ENCODE measurements around the gene UCKL1. TPM values are rescaled to one million over a fixed set of nuclear protein-coding genes. Genes with fewer than 3 reads are reported as not detected.
A peak's percentile ranks its signal among the peaks of the same experiment; 100 is the strongest.
"Not testable (repeated sequence)": the region's sequence is repeated elsewhere in the genome, so short reads cannot be mapped to it uniquely, and the experiment has no call there.

UCKL1 gene
- 48.7 TPM for total RNA-seq

DNA sequence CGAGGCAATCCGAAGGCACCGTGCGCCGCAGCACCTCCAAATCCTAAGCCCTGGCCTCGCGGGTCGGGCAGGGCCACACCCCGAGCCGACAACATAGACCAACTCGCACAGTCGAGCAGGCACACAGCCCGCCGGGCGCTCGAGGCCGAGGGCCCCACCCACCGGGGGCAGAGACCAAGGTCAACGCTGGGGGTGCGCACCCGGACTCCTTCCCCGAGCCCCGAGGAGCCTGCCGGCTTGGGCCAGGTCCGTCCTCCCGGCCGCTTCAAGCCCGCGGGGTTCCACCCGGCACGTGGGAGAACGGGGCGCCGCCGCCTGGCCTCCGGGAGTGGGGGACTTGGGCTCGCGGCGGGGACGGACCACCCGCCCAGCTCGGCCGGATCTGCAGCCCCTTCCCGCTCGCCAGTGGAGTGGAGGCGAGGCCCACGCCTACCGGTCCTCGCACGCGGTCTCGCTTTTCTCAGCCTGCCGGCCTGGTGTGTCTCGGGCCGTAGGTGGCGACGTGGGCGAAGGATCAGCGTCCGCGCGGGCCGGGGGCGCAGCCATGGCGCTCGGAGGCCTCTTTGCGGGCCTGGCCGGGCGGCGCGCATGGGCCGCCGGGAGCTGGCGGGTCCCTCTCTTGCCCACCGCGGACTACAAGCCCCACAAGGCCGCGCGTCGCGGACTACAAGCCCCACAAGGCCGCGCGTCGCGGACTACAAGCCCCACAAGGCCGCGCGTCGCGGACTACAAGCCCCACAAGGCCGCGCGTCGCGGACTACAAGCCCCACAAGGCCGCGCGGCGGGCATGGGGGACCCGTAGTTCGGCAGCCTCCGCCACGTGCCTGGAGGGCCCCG is at the start of gene UCKL1:
Gene UCKL1 (minus strand): TSS at position 590 of the 837 bp plus-strand sequence. CDS start 44 bp downstream, at position 546.
- DNase-seq: peak; percentile 95

GRCh38 chr20:64005394-64005793 is 49.2 kb upstream of the UCKL1 start:
- no peak for DNase-seq

DNA sequence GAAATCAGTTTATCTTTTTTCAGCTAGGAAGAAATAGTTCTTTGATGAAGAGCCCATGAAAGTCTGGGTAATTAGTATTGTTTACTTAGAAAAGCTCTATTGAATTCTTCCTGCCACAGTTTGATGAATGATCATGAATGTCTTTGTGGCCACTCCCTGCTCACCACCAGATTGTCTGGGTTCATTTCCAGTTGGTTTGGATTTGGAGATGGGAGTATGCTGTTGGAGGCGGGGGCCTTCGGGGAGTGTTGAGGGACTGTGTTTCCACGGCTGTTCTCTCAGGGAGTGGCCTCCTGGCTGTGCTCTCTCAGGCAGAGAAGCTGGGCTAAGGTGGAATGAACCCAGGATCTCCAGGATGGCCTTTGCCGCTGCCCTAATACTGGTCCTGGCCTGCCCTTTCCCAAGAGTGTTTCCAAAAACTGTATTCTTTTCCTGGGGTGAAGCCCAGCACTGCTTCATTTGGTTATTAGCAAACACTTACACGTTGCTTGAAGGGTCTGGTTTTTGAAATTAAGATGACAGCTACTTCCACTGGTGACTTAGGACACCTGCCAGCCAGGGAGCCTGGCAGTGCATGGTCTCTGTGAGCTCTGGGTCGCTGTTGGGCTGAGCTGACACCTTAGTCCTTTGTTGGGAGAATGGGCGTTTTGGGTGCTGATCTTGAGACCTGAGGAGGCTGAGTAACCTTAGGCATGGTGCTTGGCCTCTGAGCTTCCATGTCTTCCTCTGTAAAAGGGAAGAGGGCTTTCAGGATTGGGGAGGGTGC is 47.9 kb upstream of the UCKL1 start:
- peak; percentile 27 for DNase-seq

DNA sequence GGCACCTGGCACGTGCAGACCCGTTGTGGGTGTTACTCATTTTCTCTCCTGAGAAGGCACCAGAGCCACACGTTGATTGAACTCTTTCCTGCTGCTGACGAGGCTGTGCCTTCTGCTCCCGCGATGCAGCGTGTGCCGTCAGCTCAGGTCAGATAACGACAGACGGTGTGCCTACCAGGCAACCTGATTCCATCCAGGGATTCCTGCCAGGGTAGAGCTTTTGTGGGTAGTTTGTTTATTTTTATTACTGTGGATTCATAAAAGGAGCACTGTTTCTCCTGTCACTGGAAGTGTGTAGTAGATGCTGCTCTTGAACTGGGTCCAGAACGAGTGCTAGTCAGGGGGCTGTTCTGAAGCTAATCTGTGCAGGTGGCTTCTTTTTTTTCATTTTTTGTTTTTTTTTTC is 45.4 kb upstream of the UCKL1 start:
- DNase-seq: peak; percentile 24

DNA sequence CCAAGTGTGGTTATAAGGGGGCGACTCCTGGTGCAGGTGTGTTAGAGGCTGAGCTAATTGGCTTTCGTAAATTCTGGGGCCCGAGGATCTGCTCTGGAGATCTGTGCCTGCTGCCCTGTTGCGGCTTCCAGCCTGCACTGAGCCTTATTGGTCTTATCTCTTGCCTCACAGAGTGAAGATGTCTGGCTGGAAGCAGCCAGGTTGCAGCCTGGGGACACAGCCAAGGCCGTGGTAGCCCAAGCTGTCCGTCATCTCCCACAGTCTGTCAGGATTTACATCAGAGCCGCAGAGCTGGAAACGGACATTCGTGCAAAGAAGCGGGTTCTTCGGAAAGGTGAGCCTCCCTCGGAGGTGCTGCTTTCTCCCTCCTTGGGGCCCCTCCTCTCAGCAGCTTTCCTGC is 44.7 kb upstream of the UCKL1 start:
- no peak for DNase-seq

- DNase-seq: no peak
Measured at GRCh38 chr20:63982937-63983336, 26.7 kb upstream of the UCKL1 start.

DNA sequence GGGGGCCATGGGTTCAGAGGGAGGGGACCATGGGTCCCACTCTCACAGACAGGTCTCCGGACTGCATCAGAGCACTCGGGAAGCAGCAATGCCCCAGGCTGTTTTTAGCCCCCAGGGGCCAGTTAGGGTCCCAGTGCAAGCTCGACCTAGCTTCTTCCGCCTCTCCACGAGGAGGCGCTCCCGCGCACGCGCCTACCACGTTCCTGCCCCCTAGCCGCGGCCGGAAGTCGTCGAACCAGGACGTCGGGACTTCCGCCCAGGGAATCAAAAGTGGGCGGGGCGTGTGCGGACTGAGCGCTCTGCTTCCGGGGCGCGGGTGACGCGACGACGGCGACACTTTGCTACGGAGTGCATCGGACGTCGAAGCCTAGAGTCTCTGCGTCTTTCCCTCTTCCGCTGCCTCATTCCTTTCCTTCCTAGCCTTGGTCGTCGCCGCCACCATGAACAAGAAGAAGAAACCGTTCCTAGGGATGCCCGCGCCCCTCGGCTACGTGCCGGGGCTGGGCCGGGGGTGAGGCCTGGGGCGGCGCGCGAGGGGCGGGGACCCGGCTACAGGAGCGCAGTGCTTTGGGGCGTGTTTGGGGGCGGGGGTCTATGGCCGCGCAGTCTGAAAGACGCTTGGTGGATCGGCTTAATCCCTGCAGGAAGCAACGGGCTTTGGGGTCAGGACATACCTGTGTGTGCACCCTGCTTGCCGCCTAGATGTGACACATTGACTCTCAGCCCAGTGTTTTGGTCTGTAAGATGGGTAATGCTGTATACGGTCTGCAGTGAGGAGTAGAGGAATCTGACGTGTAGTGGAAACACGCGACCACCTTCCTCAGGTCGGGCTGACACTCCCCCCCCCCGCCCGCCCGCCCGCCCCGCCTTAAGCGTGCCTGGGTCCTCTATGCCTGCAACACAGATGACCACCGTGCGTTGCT is 24.9 kb upstream of the UCKL1 start, which contains the start of gene PRPF6:
Gene PRPF6 (plus strand): TSS at position 327 of the 923 bp plus-strand sequence. CDS start 114 bp downstream, at position 441.
- DNase-seq: peak; percentile 99

DNA sequence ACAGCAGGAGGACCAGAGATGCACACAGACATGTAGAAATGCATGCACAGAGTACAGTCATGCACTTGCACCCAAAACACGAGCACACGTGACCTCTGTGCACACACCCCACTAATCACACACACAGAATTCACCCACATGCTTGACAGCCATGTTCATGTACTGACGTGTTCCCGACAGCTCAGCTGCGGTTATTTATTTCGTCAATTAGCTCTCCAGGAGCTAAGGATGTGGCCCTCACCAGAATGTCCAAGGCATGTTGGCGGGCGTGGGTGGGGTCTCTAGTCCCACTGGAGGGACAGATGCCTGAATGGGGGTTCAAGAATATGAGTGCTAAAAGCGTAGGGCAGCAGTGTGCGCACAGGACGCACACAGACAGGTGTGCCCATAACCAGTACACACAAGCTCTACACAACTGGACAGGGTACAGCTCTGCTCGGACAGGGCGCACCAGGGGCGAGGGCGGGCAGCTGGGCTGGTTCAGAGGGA is 24.1 kb upstream of the UCKL1 start:
- DNase-seq: no peak

- peak; percentile 85 for DNase-seq
Measured at GRCh38 chr20:63979557-63980316, 23.5 kb upstream of the UCKL1 start, which contains the start of gene SAMD10. Gene SAMD10, minus strand, starts transcription at chr20:63979642. Its CDS starts 175 bp downstream, at chr20:63979467.

- no peak for DNase-seq
Measured at GRCh38 chr20:63979229-63979556, 23.0 kb upstream of the UCKL1 start.

DNA sequence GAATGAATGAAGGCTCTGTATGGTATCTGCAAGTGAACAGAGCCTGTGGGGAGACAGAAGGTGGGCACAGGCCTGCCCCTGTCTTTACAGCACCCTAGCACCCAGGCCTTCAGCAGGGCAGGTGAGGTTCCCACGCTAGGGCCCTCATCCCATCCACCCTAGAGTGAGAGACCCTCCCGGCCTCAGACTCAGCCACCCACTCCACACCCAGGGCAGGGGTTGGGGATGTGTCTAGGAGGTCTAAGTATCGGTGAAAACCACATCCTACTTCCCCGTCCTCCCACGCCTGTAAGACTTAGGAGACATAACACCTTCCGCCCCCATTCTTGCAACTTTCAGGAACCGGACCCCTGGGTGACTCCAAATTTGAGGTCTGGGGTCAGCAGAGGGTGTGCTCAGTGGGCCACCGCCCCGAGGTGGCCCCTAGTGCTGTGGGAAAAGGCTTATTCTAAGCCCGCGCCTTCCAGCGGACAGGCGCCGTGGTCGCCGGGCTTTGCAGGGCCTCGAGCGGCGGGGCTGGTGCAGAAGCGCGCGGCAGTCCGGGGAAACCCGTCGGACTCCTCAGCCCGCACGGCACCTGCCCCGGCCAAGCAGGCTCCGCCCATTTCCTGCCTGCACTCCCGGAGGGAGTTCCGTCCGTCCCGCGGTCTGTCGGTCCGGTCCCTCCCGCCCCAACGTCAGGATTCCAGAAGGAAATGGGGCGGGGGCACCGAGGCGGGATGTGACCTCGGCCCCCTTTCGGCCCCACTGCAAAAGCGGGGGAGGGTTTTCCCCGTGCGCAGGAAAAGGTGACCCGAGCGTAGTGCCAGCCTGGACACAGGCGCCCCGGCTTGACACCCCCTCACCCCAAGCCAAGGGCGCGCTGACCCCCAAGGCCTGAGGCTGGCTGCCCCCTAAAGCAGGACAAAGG is 22.4 kb upstream of the UCKL1 start:
- DNase-seq: peak; percentile 53

DNA sequence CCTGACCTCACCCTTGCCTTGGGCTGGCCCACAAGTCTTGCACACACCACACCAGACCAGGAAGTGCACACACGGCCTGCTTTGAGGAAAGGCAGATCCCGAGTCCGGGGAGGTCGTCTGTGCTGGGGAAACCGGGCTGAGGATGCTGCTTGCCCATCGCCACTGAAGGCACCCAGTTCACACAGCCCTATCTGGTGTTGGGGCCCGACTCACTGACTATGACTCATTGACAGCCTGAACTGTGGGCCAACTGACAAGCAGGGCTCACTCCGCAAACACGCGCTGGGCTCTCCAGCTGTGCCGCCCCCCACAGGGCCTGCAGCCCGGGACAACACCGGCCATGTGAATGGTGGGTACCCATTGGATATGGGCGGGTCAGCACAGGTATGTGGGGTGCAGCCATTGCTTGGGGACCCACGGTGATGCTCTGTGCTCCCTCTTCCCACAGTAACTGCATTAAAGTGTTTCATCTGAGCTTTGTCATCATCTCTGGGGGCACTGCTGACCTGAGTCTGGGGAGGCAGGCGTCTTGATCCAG is 21.6 kb upstream of the UCKL1 start:
- no peak for DNase-seq

DNA sequence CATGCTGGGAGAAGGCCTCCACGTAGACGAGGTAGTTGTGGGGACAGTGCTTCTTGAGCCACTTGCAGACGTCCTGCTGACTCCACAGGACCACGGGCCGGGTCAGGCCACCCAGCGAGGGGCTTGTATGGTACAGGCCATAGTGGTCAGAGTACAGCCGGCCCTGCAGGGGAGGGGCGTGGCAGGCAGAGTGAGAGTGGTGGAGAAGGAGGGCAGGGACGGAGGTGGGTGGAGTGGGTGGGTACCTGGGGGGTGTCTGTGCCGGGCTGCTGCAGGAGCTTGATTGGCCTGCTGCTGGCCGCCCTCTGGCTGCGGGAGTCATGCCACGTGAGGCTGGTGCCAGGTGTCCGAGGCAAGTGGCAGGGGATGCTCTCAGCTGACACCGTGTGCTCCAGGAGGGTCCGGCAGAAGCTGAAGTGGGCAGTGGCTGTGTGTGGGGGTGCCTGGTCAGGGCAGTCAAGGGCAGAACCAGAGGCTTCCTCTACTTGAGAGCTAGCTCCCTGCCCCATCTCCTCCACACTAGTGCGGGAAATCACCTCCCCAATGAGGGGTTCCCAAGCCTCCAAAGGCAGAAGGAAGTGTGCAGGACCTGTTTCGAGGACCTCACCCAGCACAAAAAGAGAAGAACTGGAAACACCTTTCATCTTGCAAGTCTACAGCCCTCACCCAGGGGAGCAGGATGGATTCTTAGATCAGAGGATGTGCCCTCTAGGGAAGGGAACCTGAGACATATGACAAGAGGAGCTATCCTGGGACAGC is 20.9 kb upstream of the UCKL1 start:
- no peak for DNase-seq

- not testable (repeated sequence) for DNase-seq
Measured at GRCh38 chr20:63976511-63976910, 20.3 kb upstream of the UCKL1 start.

GRCh38 chr20:63974402-63975200 is 18.4 kb upstream of the UCKL1 start:
- no peak for DNase-seq

- DNase-seq: peak; percentile 92
Measured at GRCh38 chr20:63973636-63974401, 17.6 kb upstream of the UCKL1 start.

- no peak for DNase-seq
Measured at GRCh38 chr20:63973160-63973479, 16.9 kb upstream of the UCKL1 start.

Data from tongue (tissue), 2 donors.